Breast epithelium (tissue), 4 donors: ENCODE data around the gene CALR3. TPM values are rescaled to one million over a fixed set of nuclear protein-coding genes. Genes with fewer than 3 reads are reported as not detected.

ENCODE experiments used
- DNase-seq, 2 donors: peaks; one replicate each; pipeline ENCODE4 v3.0.0-alpha.2; 2019; ENCODE audit warnings: low spot score in 2 of 2
- H3K27ac ChIP-seq, 2 donors: fragments of 200-600 bp; sonication (generic) in 1 of 2; one replicate each; pipeline ENCODE4 v1.5.1; 2016 to 2019; ENCODE audit warnings: mild to moderate bottlenecking in 1 of 2
- H3K27me3 ChIP-seq, 2 donors: fragments of 200-600 bp; sonication (generic) in 1 of 2; one replicate each; pipeline versions ENCODE4 v1.5.1 to v1.6.0; 2017 to 2019; ENCODE audit warnings: control low read depth in 1 of 2, mild to moderate bottlenecking in 1 of 2
- H3K36me3 ChIP-seq: fragments of 200-600 bp; one replicate; pipeline ENCODE4 v1.5.1; 2019
- H3K4me1 ChIP-seq, 2 donors: fragments of 200-600 bp; sonication (generic); one replicate each; pipeline ENCODE4 v1.5.1; 2016 to 2019; ENCODE audit warnings: control low read depth in 1 of 2
- H3K4me3 ChIP-seq, 3 donors: fragments of 200-600 bp; sonication (generic); 1 replicate in 2 of 3; 2 replicates in 1 of 3; pipeline ENCODE4 v1.5.1; 2016 to 2019; ENCODE audit warnings: mild to moderate bottlenecking in 3 of 3, moderate library complexity in 2 of 3
- H3K9me3 ChIP-seq, 2 donors: fragments of 200-600 bp; sonication (generic) in 1 of 2; one replicate each; pipeline ENCODE4 v1.5.1; 2016 to 2019; ENCODE audit warnings: control low read depth in 1 of 2
- POLR2A ChIP-seq: fragments of 450-650 bp; IDR thresholded peaks from one replicate; pipeline ENCODE4 v1.6.1; 2016; ENCODE audit warnings: antibody characterized with exemption, mild to moderate bottlenecking, moderate library complexity
- POLR2AphosphoS5 ChIP-seq, 3 donors: sonication (generic); formaldehyde crosslinking; IDR thresholded peaks; one replicate each; pipeline ENCODE4 v1.6.1; 2017; ENCODE audit warnings: antibody characterized with exemption in 3 of 3
- intact Hi-C: fragments of 100-400 bp; cut with DNase I; formaldehyde crosslinking; loops from one replicate; pipeline ENCODE4 v1.15.1; 2023; ENCODE audit warnings: low total_unique reads
- total RNA-seq, 3 donors: library from RNA; depleted of rRNA; stranded (reverse); fragments of >200 nt; gene quantifications; one replicate each; pipeline ENCODE4 v1.1.0, GENCODE V29; 2016
- TF ChIP-seq, protein P1 (sequence below), 3 donors: fragments of 450-650 bp; IDR thresholded peaks; one replicate each; pipeline ENCODE4 v1.5.1; 2016 to 2017; ENCODE audit warnings: antibody characterized with exemption in 3 of 3, mild to moderate bottlenecking in 3 of 3, moderate library complexity in 3 of 3

Gene CALR3
- total RNA-seq, 3 donors from 2014 or later = not detected

DNA sequence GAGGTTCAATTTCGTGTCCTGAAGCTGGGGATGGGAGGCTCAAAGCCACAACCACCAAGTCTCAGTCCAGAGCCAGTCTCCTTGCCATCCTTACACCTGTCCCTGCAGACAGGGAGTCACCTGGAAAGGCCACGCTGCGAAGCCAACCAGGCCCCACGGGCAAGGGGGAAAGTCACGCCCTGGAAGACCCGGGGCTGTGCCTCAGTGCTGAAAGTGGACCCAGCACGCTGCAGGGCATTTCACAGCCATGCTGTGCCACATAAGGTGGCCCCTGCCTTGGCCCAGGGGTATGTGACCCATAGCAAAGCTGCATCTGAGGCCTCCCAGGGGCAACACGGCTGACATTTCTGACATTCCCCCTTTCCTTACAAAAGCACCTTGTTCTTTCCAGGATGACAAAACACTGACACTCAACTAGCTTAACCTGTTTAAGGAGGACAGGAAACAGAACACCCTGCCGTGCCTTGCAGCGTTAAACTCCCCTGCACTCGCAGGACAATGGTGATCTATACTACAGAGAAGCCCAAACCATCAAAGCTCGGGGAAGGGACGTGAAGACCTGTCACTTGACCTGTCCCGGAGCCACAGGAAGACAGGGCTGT, 31.5 kb upstream of the CALR3 start:
- H3K36me3 ChIP-seq = peaks cover 35% of the 10 kb centered on the region

DNA sequence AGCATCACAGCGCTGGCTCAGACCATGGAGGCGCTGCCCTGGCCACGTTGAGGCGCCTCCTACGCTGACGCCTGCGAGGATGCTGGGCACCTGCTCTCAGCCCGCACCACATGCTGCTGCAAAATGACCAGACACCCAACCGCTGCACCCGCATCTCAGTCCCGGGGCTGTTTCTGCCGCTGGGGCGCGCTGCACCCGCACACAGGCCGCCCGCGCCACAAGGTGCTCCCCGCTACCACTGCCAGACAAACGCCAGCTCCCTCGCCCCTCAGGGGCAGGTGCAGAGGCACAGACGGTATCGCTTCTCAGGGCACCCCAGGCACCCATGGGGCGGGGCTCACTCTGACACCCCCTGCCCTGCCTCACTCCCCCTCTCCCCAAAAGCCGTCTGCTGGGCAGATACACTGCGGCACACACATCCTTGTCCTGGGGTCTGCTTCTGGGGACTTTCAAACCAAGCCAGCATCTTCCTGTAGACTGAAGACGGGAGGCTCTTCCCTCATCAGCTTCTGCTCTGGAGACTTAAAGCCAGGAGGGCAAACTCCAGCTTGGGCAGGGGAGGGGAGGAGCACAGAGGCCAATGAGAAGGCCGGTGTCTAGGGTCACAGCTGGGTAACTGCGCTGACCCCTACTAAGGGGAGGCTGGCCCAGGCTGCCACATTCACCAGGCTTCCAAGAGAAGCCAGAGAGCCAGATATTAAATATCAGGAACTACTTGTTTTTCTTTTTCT, 29.9 kb upstream of the CALR3 start:
- Histone ChIP-seq H3K4me3 (no peak overlapping the region), H3K36me3 (peaks cover 20% of the 10 kb centered on the region), H3K4me1 (no peaks in the 10 kb centered on the region), H3K27me3 (no peaks in the 10 kb centered on the region), H3K27ac (peak overlapping the region; percentile 8 to 65), H3K9me3 (no peaks in the 10 kb centered on the region)
- no peak for DNase-seq
- intact Hi-C loops = no loop called here
- TF ChIP-seq, protein P1, sequence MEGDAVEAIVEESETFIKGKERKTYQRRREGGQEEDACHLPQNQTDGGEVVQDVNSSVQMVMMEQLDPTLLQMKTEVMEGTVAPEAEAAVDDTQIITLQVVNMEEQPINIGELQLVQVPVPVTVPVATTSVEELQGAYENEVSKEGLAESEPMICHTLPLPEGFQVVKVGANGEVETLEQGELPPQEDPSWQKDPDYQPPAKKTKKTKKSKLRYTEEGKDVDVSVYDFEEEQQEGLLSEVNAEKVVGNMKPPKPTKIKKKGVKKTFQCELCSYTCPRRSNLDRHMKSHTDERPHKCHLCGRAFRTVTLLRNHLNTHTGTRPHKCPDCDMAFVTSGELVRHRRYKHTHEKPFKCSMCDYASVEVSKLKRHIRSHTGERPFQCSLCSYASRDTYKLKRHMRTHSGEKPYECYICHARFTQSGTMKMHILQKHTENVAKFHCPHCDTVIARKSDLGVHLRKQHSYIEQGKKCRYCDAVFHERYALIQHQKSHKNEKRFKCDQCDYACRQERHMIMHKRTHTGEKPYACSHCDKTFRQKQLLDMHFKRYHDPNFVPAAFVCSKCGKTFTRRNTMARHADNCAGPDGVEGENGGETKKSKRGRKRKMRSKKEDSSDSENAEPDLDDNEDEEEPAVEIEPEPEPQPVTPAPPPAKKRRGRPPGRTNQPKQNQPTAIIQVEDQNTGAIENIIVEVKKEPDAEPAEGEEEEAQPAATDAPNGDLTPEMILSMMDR (IDR thresholded peaks at IDR 0.05) = no peak
- no peak for TF ChIP-seq POLR2AphosphoS5 (IDR thresholded peaks at IDR 0.05)

More for the DNA sequence above, 31.5 kb upstream of the CALR3 start:
- no peaks in the 10 kb centered on the region for H3K4me1 ChIP-seq
- no peak for DNase-seq
- no peaks in the 10 kb centered on the region for H3K27me3 ChIP-seq
- H3K4me3 ChIP-seq = no peak overlapping the region
- H3K9me3 ChIP-seq = no peaks in the 10 kb centered on the region
- peak overlapping the region; percentile 65 to 73 for H3K27ac ChIP-seq
- TF ChIP-seq, protein P1 (IDR thresholded peaks at IDR 0.05) = no peak
- peak in 1 of 3 donors; percentile 31 for TF ChIP-seq POLR2AphosphoS5 (IDR thresholded peaks at IDR 0.05)
- intact Hi-C loops = no loop called here

DNA sequence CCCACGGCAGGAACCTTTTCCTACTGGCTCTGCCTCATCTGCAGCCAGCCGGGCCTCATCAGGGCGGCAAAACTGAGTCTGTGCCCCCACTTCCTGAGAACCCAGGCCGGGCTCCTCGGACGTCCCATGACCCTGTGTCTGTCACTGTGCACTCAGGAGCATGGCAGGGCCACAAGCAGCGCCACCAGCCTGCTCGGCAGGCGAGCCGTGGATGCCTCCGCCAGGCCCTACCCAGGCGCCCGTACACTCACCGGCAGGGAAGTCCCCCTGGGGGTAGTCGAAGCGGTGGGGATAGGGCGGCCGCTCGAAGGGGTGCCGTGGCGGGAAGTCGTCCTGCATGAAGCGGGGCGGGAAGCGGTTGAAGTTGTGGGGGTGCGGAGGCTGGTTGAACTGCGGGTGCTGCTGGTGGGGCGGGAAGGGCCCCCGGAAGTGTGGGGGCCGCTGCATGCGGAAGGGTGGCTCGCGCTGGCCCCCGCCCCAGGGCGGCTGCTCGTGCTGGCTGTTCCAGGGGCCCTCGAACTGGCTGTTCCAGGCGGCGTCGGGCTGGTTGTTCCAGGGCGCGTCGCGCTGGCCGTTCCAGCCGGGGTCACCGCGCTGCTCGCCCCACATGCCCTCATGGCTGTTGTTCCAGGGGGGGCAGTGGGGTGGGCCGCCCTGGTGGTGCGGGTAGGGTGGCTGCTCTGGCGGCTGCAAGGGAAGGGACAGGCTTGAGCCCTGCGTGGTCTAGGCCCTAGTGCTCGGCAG, 29.2 kb upstream of the CALR3 start:
- H3K27ac ChIP-seq = no peak overlapping the region
- DNase-seq = no peak
- TF ChIP-seq POLR2AphosphoS5 (IDR thresholded peaks at IDR 0.05) = no peak
- TF ChIP-seq POLR2A = no peak
- TF ChIP-seq, protein P1 (IDR thresholded peaks at IDR 0.05) = no peak
- H3K27me3 ChIP-seq = no peaks in the 10 kb centered on the region
- H3K4me1 ChIP-seq = no peaks in the 10 kb centered on the region
- H3K36me3 ChIP-seq = peaks cover 12% of the 10 kb centered on the region
- H3K4me3 ChIP-seq = no peak overlapping the region
- no peaks in the 10 kb centered on the region for H3K9me3 ChIP-seq
- intact Hi-C loops = no loop called here

DNA sequence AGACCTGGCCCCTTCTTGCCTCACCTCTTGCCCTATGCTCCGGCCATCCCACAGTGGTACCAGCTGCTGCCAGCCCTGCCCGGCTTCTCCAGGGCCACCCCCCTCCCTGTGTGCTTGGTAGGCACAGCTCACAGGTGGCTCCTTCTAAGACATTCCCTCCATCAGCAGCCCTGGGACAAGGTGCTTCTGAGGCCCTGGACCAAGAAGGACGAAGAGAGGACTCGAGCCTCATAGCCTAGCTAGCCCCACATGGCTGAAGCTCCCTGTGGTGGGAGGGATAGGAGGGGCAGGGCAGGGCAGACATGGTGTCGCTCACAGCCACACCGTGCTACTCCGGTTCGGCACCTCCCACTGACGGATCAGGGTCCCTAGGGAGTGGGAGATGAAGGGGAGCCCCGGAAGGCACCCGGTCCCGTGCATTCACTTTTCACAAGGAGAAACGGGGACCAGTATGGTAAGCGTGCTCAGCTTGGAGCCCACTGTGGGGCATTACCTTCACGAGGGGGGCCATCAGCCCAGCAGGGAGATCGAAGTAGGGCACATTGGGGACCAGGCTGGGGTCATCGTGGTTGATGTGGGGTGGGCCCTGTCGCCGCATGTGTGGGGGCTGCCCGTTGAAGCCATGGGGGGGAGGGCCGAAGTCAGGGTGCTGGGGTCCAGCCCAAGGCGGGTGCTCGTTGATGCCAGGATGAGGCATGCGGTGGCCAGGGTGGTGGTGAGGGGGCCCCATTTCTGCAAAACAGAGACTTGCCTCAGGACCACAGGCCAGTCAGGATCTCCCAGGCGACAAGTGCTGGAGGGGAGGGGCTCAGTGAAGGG, 26.8 kb upstream of the CALR3 start:
- DNase-seq = no peak
- Histone ChIP-seq H3K4me1 (no peaks in the 10 kb centered on the region), H3K9me3 (no peaks in the 10 kb centered on the region), H3K27ac (no peak overlapping the region), H3K4me3 (no peak overlapping the region), H3K27me3 (no peaks in the 10 kb centered on the region), H3K36me3 (peaks cover 10% of the 10 kb centered on the region)
- TF ChIP-seq, protein P1 (IDR thresholded peaks at IDR 0.05) = no peak
- TF ChIP-seq POLR2AphosphoS5 (IDR thresholded peaks at IDR 0.05) (no peak), POLR2A (no peak)
- intact Hi-C loops = no loop called here
